ENCODE results near the gene PRDM12. TPM values are rescaled to one million over a fixed set of nuclear protein-coding genes. Genes with fewer than 3 reads are reported as not detected.

Gene PRDM12
- total RNA-seq = not detected in 2 replicates

GRCh38 chr9:130664251-130665028 lies at the start of gene PRDM12:
Gene PRDM12, plus strand, starts transcription at chr9:130664594. Its CDS starts 60 bp downstream, at chr9:130664654.

GRCh38 chr9:130693426-130694191 lies 29.2 kb downstream of the PRDM12 start, which contains the start of gene EXOSC2:
Gene EXOSC2, plus strand, starts transcription at chr9:130693780. Its CDS starts 12 bp downstream, at chr9:130693792.

Other genes with a start within 250 kb of the PRDM12 start
- 276 and 460 TPM in 2 replicates for gene ASS1, start 219.6 kb upstream of the PRDM12 start, total RNA-seq
- 42.4 and 59.4 TPM in 2 replicates for gene FUBP3, start 85.0 kb upstream of the PRDM12 start, total RNA-seq
- gene EXOSC2, start 29.2 kb downstream of the PRDM12 start, total RNA-seq = 35.3 and 37.3 TPM in 2 replicates
- gene ABL1, start 170.7 kb downstream of the PRDM12 start, total RNA-seq = 23.2 and 60.7 TPM in 2 replicates
- not detected in 2 replicates for gene QRFP, start 232.2 kb downstream of the PRDM12 start, total RNA-seq

Measured in nasal cavity respiratory epithelium epithelial cell of viscerocranial mucosa (primary cell).